Stimulated activated CD4-positive, alpha-beta T cell treated with anti-CD3 and anti-CD28 coated beads, Interleukin-2, amount 100 ng/mL, for 4 hours (primary cell): ENCODE results near the gene SUGCT.

Experiments
- DNase-seq: peaks from one replicate; pipeline ENCODE4 v3.0.0-alpha.2; 2020; ENCODE audit warnings: low read depth

SUGCT gene

GRCh38 chr7:40527723-40528122 lies 392.9 kb downstream of the SUGCT start:
- DNase-seq: no peak

DNA sequence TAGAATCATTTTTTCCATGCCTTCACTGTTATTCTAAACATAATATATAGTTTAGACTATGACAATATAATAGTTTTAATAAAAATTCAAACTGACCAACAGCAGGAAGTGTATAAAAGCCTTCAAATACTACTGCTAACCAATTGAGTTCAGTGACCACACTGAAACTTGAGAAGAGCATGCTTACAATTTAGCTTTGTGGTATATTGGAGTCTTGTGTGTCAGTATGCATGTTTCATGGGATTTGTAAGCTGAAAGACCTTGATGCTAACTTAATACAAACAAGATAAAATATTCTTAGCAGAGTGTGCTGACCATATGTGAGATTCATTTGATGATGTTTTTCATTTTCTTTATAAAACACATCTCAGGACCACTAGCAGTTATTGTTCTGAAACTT lies 395.5 kb downstream of the SUGCT start:
- no peak for DNase-seq

DNA sequence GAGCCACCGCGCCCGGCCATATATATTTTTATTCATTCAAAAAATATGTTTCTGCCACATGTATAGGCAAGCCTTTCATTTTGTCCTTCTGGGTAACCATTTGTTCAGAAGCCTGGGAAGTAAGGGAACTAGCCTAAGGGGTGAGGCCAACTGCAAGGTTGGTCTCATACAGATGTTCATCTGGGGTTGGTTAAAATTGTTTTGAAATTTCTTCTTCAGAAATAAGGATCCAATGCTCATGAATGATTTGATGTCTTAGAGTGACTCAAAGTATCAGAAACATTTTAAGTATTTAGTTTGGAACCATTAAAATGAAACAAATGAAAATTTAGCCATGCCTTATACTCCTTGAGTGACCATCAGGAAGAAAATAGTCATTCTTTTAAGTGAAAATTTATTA lies 397.2 kb downstream of the SUGCT start:
- no peak for DNase-seq

GRCh38 chr7:40535678-40536077 lies 400.9 kb downstream of the SUGCT start:
- no peak for DNase-seq

- no peak for DNase-seq
Observed at GRCh38 chr7:40536421-40536820, 401.6 kb downstream of the SUGCT start.

- no peak for DNase-seq
Observed at GRCh38 chr7:40538281-40538680, 403.5 kb downstream of the SUGCT start.

DNA sequence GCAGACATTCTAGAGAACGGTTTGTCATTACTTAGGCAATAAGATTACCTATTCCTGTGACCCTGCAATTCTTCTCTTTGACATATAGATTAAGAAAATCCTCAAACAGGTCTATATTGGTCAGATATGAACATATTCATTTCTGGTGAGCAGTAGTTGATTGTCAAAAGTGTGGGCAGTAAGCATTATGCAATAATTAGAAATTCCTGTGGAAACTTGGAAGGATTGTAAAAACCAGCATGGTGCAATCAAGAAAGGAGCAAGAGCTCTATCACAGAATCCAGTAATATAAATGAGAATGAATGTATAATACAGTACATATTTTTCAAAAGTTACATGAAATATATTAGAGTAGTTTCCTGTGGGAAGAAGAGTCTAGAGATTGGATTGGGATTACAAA lies 406.5 kb downstream of the SUGCT start:
- no peak for DNase-seq

DNA sequence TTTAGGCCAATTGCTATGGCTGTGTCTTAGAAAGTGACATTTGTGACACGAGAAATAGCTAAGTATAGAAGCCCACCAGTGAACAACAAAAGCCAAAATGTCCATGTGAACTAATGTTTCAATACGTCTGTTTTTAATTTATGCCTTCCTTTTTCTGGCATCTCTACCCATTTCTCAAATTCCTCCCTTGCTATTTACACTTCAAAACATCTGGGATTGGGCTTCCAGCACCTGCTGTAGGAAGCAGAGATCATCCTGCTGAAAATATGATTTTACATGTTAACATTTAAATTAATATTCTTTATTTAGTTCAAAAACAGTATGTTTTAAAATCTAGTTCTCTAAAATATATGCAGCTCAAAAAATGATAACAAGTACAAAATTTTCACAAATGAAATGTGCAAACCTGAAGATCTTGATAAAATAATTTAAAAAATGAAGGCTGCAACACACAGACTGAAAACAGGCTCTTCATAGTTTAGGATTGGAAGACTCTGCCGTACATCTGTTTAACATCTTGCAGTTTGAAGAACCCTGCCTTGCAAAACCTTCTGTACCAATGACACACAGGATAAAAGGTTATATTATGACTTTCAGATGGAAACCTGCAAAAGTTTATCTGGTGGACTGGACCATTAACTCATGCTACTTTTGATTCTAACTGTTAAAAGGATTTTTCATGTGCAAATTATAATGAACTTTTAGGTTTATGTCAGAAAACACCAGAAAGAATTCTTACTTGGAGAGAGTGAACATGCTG lies 408.4 kb downstream of the SUGCT start:
- DNase-seq: no peak

GRCh38 chr7:40544221-40544723 lies 409.5 kb downstream of the SUGCT start:
- no peak for DNase-seq

DNA sequence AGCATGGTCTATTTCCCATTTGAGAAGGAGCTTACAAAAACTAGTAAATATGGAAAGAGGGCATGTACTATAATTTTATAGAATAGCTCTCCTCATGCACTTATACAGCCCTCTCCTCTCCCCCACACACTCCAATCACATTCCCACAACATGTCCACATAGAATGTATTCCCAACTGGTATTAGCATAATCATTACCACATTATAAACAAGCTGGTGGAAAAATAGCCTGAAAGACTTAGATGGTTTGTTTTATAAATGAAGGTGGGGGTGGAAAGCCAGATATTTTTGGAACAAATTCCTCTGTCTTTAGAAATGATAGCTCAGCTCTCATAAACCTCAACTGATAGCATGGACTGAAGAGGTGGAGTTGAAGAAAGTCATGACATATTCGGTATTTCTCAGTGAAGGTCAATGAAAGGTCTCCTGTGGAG lies 410.1 kb downstream of the SUGCT start:
- DNase-seq: no peak

GRCh38 chr7:40545739-40546138 lies 410.9 kb downstream of the SUGCT start:
- DNase-seq: no peak

GRCh38 chr7:40546616-40547501 lies 412.1 kb downstream of the SUGCT start:
- DNase-seq: no peak

DNA sequence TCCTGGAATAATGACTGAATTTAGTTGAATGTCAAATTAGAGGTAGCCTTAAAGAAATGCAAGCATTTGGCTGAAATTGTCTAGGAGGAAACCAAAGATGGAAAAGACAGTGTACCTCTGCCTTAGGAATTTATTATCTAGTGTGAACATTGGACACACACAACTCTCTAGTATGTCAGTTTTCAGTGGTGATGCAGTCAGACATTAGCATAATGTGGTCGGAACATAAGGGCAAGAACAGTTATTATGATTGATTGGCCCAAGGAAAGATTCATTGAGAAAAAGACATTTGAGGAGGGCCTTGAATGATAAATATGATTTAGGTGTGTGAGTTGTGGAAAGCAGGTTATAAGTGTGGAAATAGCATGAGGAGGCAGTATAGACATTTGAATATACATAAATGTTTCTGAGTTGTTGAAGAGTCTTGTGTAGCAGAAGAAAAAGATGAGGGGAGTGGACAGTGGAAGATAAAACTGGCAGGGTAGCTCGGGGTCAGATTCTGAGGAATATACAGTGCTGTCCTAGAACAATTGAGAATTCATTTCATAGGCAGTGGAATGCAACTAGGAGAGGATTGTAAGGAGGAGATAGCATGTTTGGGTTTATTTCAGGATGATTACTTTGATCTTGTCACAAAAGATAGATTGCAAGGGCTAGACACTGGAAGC lies 414.7 kb downstream of the SUGCT start:
- no peak for DNase-seq

DNA sequence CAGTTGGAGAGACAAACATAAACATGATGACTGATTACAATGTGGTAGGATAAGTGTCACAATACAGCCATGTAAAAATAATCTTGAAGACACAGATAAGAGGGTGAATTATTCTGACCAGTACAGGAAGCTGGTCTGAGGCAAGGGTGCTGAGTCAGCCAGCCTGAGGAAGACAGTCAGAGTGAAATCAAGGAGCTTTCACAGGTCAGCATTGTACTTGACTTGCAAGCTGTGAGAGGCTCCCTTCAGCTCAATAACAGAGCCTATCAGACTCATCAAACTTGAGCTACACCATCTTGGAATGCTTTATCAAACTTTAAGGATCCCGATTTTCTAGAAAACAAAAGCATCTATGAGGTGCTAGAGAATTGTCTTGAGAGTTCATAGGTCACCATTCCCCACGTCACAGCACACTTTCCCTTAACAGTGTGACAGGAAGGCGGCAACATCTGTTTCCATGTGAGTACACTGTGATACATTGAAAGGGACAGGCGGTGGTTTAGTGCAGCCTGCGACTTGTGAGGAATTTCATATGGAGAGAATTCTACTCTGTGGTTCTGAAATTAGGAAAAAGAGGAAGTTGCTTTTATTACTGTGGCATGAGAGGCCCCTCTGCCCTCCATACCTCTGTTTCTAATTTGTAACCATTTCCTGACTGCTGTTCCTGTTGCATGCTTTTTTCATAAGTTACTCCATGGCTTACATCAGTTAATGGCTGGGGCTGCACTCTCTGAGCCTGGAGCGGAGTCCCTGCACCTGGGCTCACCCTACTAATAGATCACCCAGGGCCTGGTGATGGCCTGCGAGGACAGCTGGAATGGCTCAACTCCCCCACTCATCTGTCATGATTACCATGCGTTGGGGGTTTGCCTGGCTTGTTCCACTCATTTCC lies 417.1 kb downstream of the SUGCT start:
- no peak for DNase-seq

DNA sequence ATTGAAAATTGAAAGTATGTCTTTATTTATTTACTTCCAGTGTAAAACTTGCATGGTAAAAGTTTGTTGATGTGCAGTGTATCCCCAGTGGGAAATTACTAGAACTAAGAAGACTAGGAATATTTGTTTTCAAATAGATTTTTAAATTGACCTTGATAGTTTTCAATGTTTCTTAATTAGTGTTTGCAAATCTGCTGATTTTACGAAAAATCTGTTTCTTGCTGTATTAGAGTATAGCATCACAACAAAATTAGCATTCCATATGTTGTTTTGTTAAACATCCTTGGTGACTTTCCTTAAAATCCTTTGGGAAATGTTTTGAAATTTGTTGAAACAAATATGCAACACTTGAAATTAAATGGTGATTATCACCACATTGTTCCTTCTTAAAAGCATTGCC lies 425.9 kb downstream of the SUGCT start:
- no peak for DNase-seq

GRCh38 chr7:40566879-40567278 lies 432.1 kb downstream of the SUGCT start:
- DNase-seq: no peak

DNA sequence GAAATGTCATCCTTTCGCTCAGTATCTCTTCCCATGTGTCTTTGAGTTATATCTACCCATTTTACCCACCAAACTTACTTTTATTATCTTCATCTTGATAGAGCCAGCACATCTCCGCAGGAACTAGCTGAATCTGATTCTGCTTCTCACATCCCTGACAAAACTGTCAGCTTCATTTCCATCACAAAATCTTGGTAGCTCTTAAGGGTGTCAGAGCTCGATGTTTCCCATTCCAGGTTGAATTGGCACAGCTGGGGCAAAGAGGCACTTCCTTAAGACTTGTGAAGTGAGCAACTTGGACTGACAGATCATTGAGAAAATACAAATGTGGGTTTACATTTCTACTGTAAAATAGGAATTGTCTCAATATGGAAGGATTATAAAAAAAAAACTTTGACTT lies 434.5 kb downstream of the SUGCT start:
- no peak for DNase-seq

GRCh38 chr7:40570223-40570622 lies 435.4 kb downstream of the SUGCT start:
- no peak for DNase-seq

DNA sequence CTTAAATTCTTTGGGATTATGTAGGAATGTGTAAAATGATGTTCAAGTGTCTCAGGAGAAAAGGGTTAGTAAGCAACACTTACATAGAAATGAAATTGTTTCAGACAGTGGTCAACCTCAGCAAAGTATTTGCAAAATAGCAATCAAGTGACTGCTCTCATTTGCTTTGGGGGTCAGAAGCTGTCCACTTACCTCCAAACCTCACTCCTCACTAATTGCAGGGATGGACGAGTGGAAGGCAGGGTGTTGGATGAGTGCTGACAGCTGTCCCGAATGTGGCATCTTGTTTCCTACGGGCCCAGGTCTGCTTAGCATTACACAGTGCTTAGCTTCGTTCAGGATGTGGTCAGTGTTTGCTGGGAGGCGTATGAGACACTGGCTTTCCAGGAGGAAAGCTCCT lies 437.0 kb downstream of the SUGCT start:
- no peak for DNase-seq

GRCh38 chr7:40572810-40573465 lies 438.1 kb downstream of the SUGCT start:
- no peak for DNase-seq

GRCh38 chr7:40579401-40579800 lies 444.6 kb downstream of the SUGCT start:
- no peak for DNase-seq
